Esophagus squamous epithelium (tissue), 5 donors: ENCODE measurements around the gene POTEC. TPM values are rescaled to one million over a fixed set of nuclear protein-coding genes. Genes with fewer than 3 reads are reported as not detected.
"Not testable (repeated sequence)": the region's sequence is repeated elsewhere in the genome, so short reads cannot be mapped to it uniquely, and the experiment has no call there.

Experiments
- DNase-seq: peaks from one replicate; lab custom pipeline; 2025; lab: John Stamatoyannopoulos, UW
- H3K27ac ChIP-seq, 4 donors: fragments of 200-600 bp; sonication (generic); one replicate each; pipeline ENCODE4 v1.5.1; 2016 to 2019; ENCODE audit warnings: mild to moderate bottlenecking in 1 of 4
- H3K27me3 ChIP-seq, 4 donors: fragments of 200-600 bp; sonication (generic); 1 replicate in 3 of 4; 2 replicates in 1 of 4; pipeline versions ENCODE4 v1.5.1 to v1.6.0; 2017 to 2021; ENCODE audit warnings: antibody characterized with exemption in 1 of 4
- H3K36me3 ChIP-seq, 3 donors: fragments of 200-600 bp; sonication (generic); one replicate each; pipeline ENCODE4 v1.5.1; 2016 to 2019
- H3K4me1 ChIP-seq, 3 donors: fragments of 200-600 bp; sonication (generic); one replicate each; pipeline ENCODE4 v1.5.1; 2017 to 2019
- H3K4me3 ChIP-seq, 4 donors: fragments of 200-600 bp; sonication (generic); 1 replicate in 3 of 4; 2 replicates in 1 of 4; pipeline ENCODE4 v1.5.1; 2016 to 2019; ENCODE audit warnings: mild to moderate bottlenecking in 2 of 4, moderate library complexity in 1 of 4
- H3K9me3 ChIP-seq, 3 donors: fragments of 200-600 bp; sonication (generic); one replicate each; pipeline ENCODE4 v1.5.1; 2016 to 2019
- WGBS, 2 donors: methylation state at CpG; one replicate each; pipeline ENCODE4 v1.1.5; 2018; 5-methylcytosine and 5-hydroxymethylcytosine counted together
- intact Hi-C: fragments of 100-400 bp; cut with DNase I; formaldehyde crosslinking; loops from one replicate; pipeline ENCODE4 v1.15.0; 2022
- small RNA-seq, 4 donors: library from RNA; depleted of rRNA; stranded (forward); fragments of <200 nt; gene quantifications; one replicate each; pipeline ENCODE3, GENCODE V24; 2016
- total RNA-seq, 4 donors: library from RNA; depleted of rRNA; stranded (reverse); fragments of >200 nt; gene quantifications; one replicate each; pipeline ENCODE4 v1.1.0, GENCODE V29; 2016
- donor health status: DM: yes; HTN: yes; CAD: no.

POTEC gene
- total RNA-seq, 4 donors from 2014 or later: not detected

GRCh38 chr18:14474752-14475151 is 68.6 kb downstream of the POTEC start:
- H3K27ac ChIP-seq, H3K36me3 ChIP-seq, intact Hi-C loops, H3K9me3 ChIP-seq, H3K4me1 ChIP-seq, DNase-seq, H3K27me3 ChIP-seq, H3K4me3 ChIP-seq: not testable (repeated sequence)
- WGBS, 2 donors: no CpG with 5 or more reads among the region's 22 CpGs

- H3K9me3 ChIP-seq, H3K4me1 ChIP-seq, H3K36me3 ChIP-seq, H3K27ac ChIP-seq, H3K4me3 ChIP-seq, intact Hi-C loops, DNase-seq, H3K27me3 ChIP-seq: not testable (repeated sequence)
- no CpG with 5 or more reads among the region's 38 CpGs for WGBS, 2 donors
Observed at GRCh38 chr18:14474007-14474720, 69.2 kb downstream of the POTEC start.

- intact Hi-C loops, H3K4me1 ChIP-seq, DNase-seq, H3K36me3 ChIP-seq, H3K9me3 ChIP-seq, H3K4me3 ChIP-seq, H3K27me3 ChIP-seq, H3K27ac ChIP-seq: not testable (repeated sequence)
- 83 to 86% methylated on average over 3 to 4 of the region's 23 CpGs for WGBS, 2 donors
Observed at GRCh38 chr18:14473250-14474006, 70.0 kb downstream of the POTEC start.

- H3K27ac ChIP-seq, DNase-seq, H3K36me3 ChIP-seq, intact Hi-C loops, H3K4me3 ChIP-seq, H3K9me3 ChIP-seq, H3K27me3 ChIP-seq, H3K4me1 ChIP-seq: not testable (repeated sequence)
- WGBS, 2 donors: 63 to 86% methylated on average over 2 of the region's 3 CpGs
Observed at GRCh38 chr18:14471286-14471685, 72.1 kb downstream of the POTEC start.

- H3K9me3 ChIP-seq, H3K36me3 ChIP-seq, H3K27ac ChIP-seq, intact Hi-C loops, H3K4me3 ChIP-seq, DNase-seq, H3K4me1 ChIP-seq, H3K27me3 ChIP-seq: not testable (repeated sequence)
- WGBS, 2 donors: 45 to 53% methylated on average over 3 of the region's 3 CpGs
Observed at GRCh38 chr18:14470446-14470845, 73.0 kb downstream of the POTEC start.

- DNase-seq, intact Hi-C loops, H3K36me3 ChIP-seq, H3K9me3 ChIP-seq, H3K4me3 ChIP-seq, H3K27me3 ChIP-seq, H3K4me1 ChIP-seq, H3K27ac ChIP-seq: not testable (repeated sequence)
Observed at GRCh38 chr18:14470046-14470445, 73.4 kb downstream of the POTEC start.

GRCh38 chr18:14465989-14466388 is 77.4 kb downstream of the POTEC start:
- intact Hi-C loops, DNase-seq, H3K27ac ChIP-seq, H3K4me1 ChIP-seq, H3K27me3 ChIP-seq, H3K36me3 ChIP-seq, H3K9me3 ChIP-seq, H3K4me3 ChIP-seq: not testable (repeated sequence)
- WGBS, 2 donors: 43 to 57% methylated on average over 1 of the region's 1 CpG

Small RNAs within 50 kb of the gene (small RNA-seq; reads per million reads assigned to genes)
- gene RNU6-1021P: 0 reads per million in 4 donors

Other genes with a start within 250 kb of the POTEC start
- gene ANKRD30B, start 204.6 kb upstream of the POTEC start, total RNA-seq: not detected